DOHH2 (cell line): Measurements from ENCODE around the gene MBLAC1.

Experiments used
- EZH2phosphoT487 ChIP-seq: fragments of 200-600 bp; sonication (generic); IDR thresholded peaks from 2 replicates; pipeline ENCODE4 v1.6.1; 2017; ENCODE audit warnings: borderline replicate concordance, mild to moderate bottlenecking, antibody characterized with exemption, low read length, moderate library complexity, mixed read lengths
- TF ChIP-seq, protein P1 (sequence below): fragments of 200-600 bp; sonication (generic); IDR thresholded peaks from one replicate; pipeline ENCODE4 v1.5.1; 2014; ENCODE audit warnings: antibody characterized with exemption, mild to moderate bottlenecking, low read depth, low read length; ENCODE audit not compliant: poor library complexity, severe bottlenecking

DNA sequence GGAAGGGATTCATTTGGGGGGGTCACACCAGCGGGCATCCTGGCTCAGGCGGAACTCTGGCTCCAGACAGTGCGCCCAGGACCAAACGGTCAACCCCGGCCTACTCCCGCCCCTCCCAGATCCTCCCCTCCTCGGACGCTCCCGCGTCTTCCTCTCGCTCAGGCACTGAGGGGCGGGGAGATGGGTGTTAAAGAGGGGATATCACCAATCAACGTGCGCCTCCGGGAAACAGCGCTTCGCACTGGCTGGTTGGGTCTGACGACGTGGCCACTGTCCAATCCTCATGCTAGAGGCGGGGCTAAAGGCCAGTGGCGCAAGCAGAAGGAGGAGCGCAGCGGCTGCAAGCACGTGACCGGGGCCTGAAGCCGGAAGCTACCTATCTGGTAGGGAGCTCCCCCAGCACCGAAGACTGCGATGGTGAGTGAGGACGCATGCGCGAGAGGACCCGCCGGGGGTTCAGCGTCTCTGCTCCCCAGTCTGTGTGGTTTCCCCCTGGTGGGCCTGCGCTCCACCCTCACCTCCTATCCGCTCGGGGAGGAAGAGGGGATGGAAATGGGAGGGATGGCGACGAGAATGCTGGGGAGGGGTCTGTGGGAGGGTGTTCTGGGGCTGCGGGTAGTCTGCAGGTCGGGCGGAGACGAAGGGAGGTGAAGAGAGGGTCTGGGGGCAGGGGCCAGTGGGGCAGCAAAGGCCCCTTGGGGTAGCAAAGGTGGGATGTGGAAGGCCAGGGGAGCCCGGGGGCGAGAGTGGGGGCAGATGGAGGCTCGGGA, 22.0 kb downstream of the MBLAC1 start, which contains the start of gene LAMTOR4:
- TF ChIP-seq, protein P1, sequence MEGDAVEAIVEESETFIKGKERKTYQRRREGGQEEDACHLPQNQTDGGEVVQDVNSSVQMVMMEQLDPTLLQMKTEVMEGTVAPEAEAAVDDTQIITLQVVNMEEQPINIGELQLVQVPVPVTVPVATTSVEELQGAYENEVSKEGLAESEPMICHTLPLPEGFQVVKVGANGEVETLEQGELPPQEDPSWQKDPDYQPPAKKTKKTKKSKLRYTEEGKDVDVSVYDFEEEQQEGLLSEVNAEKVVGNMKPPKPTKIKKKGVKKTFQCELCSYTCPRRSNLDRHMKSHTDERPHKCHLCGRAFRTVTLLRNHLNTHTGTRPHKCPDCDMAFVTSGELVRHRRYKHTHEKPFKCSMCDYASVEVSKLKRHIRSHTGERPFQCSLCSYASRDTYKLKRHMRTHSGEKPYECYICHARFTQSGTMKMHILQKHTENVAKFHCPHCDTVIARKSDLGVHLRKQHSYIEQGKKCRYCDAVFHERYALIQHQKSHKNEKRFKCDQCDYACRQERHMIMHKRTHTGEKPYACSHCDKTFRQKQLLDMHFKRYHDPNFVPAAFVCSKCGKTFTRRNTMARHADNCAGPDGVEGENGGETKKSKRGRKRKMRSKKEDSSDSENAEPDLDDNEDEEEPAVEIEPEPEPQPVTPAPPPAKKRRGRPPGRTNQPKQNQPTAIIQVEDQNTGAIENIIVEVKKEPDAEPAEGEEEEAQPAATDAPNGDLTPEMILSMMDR = peak; percentile 59
- no peak for TF ChIP-seq EZH2phosphoT487
